GM19043 (cell line): ENCODE data around the gene GPC6.

Experiments used
- ATAC-seq: cut with Tn5 transposase; IDR thresholded peaks from one replicate; pipeline ENCODE4 v1.9.1; 2021; ENCODE audit warnings: low read depth; ENCODE audit not compliant: unreplicated experiment

The GPC6 gene

DNA sequence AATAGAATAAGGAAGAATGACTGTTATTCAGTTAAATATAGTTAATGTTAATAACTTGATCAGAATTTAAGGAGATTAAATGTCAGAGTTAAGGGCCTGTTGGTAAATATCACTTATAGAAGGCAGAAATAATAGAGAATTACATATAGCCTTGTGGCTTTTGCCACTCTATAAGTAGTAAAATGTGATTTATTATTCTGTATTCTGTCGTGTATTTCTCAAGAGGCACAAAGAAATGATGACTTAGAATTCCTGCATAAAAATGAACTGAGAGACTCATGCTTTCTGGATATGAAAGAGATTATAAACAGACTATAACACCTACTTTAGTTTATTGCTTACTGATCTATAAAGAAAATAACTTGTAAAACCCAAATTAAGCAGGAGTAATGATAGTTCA is 40.1 kb downstream of the GPC6 start:
- ATAC-seq = no peak

DNA sequence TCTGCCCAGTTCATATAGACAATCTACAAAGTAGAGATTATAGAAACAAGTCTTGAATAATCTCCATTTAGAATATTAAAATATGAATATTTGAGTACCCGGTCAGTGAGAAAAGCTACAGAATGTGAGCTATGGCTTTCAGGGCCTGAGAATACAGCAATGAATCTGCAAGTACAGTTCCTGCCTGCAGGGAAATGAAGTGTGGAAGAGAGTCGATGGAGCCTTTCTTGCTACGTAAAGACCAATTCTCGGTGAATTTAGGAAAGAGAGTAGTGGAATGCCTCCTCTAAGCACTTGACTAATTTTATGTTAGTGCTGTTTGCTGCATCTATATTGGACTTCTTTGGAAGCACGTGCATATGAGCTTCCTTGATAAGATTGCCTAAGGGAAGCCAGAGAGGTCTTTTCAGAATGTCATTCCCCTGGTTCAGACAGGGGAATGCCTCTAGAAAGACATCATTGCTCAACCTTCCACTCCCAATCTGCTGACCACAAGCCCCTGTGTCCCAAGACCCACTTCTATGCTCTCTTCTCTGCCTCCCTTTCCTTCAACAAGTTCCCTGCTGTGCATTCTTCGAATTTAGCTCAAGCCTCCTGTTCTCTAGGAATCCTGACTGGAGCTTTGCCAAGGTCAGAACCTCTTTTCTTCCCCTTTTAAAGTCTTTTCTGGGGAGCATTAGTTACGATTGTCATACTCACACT is 41.9 kb downstream of the GPC6 start:
- ATAC-seq = no peak

DNA sequence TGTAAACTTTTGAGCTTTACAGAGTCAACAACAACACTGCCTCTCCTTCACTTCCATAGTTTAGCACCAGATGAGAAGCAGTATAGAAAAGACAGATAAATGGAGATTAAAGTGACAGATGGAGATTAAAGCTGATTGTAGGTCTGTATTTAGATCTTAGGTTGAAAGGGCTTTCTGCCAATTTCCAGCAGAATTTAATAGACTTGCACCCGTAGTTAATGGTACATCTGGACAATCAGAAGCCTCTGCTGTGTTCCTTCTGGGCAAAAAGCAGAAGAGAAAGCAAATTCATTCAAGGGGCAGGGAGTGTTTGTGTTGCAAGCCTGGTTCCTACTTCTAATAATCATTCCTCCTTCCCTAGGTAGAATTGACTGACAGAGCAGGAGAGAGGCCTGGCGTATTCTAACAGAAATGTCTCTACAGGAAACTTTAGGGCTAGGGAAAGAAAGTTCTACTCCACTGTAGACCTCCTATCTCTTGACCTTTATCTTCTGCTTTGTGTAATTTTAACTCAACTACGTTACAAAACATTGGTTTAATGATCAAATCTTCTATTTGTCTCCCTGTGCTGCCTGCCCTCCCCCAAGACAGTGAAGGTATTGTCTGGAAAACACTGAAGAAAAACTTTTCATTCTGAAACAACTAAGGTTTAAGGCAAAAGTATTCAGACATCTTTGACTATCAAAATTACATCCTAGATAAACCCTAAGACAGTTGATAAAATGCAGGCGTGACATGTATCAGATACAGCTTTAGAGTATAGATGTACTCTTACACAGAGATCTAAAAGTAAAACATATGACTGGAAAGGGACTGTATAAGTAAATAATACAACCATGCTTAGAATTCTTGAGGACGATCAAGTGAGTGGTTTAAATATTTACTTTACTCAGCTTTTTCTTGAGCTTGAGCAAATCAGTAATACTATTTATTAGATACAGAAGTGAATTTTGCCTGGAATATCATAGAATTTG is 44.4 kb downstream of the GPC6 start:
- ATAC-seq = no peak

DNA sequence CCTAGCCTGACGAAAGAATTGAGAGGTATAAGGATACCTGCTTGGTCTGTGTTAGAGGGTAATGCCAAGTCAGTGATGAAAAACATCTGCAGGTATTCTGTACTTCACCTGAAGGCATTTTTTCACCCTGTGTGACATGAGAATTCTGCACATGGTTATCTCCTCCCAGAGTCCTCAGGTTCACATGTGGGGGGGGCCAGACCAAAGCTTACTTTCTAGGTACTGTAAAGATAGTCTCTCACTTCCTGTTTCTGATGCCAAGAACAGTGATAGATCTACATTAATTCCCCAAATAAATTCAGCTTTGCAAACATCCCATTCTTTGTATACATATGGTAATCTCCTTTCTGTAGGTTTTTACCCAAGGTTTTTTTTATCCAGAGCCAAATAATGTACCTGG is 53.4 kb downstream of the GPC6 start:
- no peak for ATAC-seq

DNA sequence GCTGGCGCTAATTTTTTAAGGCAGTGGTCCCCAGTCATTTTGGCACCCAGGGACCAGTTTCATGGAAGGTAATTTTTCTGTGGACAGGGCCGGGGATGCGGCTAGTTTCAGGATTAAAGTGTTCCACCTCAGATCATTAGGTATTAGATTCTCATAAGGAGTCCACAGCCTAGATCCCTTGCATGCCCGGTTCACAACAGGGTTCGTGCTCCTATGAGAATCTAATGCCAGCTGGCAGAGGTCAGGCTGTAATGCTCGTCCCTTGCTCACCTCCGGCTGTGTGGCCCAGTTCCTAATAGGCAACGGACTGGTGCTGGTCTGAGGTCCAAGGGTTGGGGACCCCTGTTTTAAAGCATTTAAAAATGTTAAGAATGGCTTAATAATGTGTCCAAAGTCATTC is 54.1 kb downstream of the GPC6 start:
- no peak for ATAC-seq

DNA sequence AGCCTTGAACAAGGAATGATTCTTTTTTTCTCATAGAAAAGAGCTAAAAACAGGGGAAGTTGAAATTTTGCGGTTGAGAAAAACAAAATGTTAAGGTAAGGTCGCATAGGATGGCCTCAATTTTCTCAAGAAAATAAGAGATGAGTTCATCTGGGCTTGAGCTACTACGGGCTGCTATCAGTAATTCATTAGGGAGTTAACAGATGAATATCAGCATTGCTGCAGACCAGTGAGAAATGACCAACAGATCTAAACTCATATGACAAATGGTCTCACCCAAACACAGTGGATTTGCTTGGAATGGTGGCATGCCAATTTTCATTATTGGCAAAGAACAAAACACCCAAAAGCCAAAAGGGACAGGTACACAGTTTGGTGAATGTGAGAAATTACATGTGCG is 56.6 kb downstream of the GPC6 start:
- no peak for ATAC-seq

DNA sequence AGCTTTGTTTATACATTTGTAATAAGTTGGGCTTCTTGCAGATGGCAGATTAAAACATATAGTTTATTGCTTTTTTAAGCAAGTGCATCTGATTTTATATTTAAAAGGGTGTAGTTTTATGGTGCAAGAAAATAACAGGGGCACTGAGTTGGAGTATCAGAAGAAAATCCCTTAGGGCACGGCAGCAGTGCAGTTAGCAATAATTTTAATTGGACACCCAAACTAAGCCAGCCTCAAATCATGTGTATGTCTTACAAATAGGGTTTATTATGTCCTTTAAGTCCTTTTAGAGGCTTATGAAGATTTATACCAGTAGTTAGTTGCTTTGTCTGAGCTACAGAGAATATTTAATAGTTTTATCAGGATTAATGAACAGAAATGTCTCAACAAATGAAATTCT is 57.5 kb downstream of the GPC6 start:
- ATAC-seq = no peak

DNA sequence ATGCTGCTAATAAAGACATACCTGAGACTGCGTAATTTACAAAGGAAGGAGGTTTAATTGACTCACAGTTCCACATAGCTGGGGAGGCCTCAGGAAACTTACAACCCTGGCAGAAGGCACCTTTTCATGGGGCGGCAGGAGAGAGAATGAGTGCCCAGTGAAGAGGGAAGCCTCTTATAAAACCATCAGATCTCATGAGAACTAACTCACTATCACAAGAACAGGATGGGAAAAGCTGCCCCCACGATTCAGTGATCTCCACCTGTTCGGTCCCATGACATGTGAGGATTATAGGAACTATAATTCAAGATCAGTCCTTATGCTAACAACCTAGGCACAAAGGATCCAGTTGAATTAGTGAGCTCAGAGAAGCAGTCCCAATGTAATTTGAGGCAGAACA is 59.4 kb downstream of the GPC6 start:
- no peak for ATAC-seq

DNA sequence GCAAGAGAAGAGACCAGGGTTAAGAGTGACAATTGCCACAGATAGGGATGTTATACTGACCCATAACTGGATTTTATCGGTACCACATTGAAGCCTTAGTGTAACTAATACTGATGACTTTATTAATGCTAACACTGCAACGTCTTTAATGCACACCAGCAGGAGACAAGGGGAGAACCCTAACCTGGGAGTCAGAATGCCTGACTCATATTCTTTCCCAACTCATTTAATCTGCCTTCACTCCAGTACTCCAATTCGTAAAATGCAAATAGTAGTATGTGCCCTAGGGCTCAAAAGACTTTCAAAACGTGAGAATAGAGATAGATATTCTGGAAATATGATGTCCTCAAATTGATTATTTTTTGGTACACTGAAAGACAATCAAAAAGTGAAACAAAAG is 62.4 kb downstream of the GPC6 start:
- ATAC-seq = no peak

DNA sequence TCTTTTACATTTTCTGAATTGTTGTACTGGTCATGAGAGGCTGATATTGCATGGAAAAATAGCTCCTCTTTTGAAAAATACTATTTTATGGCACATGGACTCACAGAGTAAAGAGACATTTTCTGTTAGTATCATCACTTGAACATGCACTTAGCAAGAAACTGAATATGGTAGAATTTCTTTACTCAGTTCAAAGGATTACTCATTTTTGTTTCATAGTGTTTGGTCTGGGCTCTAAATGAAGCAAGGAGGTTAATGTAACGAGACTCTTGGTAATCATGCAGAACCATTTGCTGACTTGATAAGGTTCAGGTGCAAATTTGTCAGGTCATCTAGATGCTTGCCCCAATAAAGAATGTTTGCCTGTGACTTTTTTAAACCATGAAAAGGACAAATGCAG is 63.2 kb downstream of the GPC6 start:
- ATAC-seq = no peak

DNA sequence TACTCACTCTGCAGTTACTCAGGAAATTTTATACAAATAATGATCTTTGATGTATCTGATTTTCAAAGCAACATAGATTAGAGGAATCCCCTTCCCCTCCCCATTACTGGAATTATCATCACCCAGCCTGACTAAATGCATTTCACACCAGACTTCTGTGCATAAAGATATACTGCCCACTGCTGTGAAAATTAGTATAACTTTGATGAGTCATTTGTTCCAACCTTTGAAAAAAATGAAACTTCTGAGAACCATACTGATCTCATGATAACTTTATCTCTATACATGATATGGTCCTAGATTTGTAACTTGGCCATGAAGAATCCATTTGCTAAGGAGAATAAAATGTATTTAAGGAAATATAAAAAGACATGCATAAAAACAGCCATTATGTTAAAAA is 63.9 kb downstream of the GPC6 start:
- no peak for ATAC-seq

DNA sequence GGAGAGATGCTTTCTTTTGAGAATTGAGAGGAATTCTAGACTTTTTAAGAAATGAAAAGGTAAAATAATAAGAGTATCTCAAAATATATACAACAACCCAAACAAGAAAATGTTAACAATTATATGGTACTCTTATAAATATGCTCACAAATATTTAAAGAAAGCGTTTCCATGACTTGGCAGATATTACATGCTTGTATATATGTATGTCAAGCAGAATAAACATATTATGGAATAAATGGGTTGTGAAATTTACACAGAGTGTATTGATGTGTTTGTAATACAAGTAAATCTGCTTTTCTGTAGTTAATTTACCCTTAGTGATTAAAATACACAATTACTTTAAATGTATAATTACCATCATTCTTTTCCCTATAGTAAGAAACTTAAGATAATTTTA is 65.8 kb downstream of the GPC6 start:
- no peak for ATAC-seq

DNA sequence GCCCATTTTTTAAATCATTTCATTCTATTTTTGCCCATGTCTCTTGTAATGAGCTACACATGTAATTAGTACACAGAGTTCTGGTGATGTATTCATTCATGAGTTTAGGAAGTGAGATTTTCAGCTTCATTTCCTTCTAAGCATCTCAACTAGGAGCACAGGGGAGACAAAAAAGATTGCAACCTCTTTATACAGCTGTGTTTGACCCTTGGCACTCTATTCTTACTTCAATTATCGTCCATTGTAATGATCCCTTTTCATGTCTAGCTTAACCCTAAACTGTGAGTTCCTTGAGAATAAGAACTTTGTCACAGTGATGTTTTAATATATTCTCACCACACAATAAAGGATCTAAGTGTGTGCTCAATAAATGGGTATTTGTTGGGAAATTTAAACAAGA is 67.1 kb downstream of the GPC6 start:
- no peak for ATAC-seq

DNA sequence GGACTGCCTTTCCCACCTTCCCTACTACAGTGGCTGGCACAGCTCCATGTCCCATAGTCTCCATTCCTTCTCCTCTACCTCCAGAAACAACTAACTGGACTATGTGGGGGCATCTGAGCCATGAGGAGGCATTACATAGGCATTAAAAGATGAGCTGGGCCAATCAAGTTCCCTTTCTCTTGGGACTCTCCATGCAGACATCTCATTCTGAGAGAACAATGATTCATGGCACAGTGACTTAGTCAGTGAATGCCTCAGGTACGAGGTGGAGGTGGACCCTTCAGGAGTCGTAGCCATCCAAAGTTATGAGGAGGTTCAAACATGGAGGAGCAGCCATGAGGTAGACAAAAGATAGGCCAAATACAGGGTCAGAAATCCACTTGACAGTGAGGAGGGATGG is 70.0 kb downstream of the GPC6 start:
- no peak for ATAC-seq

DNA sequence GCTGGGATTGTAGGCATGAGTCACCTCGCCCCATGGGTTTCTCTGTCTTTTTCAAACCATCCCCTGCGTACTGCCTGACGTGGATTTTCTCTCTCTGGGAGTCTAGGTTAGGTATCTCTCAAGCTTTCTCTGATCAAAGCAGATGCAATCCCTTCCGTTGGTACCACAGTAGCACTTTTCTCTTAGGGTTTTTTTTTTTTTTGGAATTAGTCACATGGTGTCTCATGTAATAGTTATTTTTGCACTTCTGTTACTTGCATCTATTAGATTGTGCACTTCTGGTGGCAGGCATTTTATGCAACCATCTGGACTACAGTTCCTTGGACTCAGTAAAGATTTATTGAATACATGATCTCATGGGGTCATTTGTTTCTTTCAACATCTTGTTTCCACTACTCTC is 72.1 kb downstream of the GPC6 start:
- no peak for ATAC-seq

DNA sequence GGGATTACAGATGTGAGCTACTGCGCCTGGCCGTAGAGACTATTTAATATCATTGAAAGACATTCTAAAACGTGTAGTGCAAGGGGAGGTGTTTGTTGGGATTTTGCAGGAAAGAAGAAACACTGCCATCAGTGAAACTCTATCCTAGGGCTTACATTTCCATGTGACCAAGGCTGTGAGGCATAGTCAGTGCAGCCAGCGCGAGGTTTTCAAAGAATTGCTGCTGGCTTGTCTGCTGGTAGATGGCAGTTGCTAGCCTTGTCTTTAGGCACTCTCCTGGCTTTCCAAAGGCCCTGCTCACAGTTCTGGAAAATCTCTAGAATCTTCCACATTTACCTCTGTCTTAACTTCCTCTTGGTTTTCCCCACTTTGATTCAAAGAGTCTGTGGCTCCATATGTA is 77.5 kb downstream of the GPC6 start:
- ATAC-seq = no peak

DNA sequence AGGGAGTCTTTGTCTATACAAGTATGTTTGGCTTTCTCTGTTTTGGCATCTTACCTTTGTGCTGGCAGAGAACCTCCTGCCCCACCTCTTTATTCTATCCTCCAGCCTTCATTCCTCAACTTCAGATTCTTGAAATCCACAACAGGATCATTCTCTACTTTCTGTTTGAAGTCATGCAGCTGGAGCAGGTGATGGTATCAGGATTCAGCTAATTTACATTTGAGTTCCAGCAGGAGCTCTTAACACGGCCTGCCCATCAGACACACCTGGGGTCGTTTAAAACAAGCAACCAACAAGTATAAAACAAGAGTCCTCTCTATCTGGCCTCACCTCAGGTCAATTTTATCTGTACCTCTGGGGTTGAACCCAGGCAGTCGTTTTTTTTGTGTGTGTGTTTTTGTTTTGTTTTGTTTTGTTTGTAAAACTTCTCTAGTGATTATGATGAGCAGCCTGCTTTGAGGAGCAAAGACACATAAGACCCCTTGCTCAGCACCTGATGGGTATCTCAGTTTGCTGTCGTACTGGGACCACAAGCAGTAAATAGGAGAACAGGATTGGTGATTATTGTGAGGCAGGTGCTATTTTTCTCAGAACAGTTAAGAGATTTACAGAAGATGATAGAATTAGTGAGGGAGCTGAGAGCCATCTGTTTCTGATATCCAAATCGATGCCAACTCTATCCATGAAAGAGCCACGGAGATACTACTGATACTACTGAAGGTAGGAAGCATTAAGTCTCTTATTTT is 78.4 kb downstream of the GPC6 start:
- ATAC-seq = no peak

DNA sequence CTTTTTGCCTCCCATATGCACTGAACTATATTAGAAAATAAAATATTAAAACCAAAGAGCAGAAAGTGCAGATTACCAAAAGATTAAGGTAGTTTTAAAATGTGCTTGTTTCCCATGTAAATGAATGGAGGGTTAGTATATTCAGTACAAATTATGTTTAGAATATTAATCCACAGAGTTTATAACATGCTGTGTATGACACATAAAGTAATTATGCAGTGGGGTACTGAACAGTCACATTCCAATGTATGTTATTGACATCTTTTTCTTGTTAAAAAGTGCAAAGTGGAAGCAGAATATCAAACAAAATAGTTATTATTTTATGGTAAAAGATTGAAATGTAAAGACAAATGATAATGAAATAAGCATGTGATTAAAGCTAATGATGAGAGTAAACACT is 79.3 kb downstream of the GPC6 start:
- no peak for ATAC-seq

DNA sequence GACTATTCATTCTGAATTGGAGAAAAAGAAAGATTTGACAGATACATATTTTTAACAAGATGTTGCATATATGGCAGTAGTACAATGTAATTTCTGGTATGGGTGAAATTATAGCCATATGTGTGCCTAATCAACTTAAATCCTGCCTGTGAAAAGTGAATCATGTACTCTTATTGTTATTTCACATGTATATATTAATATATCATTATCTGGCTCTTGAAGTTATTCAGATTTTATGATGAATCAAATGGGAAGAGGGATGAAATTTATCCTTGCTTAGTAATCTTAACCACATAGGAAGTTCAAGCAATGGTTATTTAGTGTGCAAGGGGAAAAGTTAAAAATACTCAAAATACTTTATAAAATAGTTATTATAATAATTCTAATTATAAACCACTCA is 80.5 kb downstream of the GPC6 start:
- no peak for ATAC-seq

DNA sequence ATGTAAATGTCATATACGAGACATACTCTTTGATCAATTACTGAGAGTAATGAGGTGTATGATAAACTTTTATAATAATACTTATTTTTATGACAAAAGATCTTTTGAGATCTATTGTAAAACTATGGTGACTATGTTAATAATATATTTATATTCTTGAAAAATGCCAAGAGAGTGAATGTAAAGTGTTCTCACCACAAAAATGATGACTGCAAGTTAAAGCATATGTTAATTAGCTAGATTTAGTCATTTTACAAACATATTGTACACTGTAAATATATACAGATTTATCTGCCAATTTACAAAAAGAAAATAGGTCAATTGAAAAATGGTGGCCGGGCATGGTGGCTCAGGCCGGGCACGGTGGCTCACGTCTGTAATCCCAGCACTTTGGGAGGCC is 81.0 kb downstream of the GPC6 start:
- ATAC-seq = no peak

DNA sequence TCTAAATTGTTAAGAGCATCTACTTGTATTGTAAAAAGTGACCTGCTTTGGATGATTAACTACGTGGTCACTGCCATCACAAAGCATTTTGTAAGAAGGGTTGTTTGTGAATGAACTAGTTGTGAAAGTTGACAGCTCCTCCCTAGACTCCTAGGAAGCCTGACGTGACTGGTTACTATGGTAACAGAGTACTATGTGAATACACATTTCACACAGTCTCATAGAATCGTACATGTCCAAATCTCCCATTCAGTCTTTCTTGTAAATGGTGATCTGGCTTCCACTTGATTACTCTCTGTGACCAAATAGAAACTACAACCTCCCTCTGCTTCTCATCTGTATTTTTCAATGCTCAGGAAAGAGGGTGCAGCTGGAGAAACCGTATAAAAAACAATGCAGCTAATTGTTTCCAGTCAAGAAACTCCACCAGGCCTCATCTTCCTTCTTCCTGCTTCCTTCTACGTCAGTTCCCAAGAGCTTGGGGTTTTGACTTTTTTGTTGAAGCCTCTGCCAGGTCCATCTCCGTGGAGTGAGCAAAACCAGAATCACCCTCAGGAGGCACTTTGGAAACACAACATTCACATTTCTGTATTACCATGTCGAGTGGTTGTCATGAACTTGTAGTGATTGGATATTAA is 83.4 kb downstream of the GPC6 start:
- ATAC-seq = no peak
